PC-3 (cell line): ENCODE data around the gene TMSB4X.
"Not testable (repeated sequence)": the region's sequence is repeated elsewhere in the genome, so short reads cannot be mapped to it uniquely, and the experiment has no call there.

Source experiments
- EZH2 ChIP-seq: fragments of 300-600 bp; sonication (generic); IDR thresholded peaks from one replicate; pipeline ENCODE4 v1.6.1; 2017; ENCODE audit warnings: antibody characterized with exemption, mild to moderate bottlenecking, low read length; ENCODE audit not compliant: unreplicated experiment
- TF ChIP-seq, protein P1 (sequence below): fragments of 300-600 bp; sonication (generic); conservative IDR thresholded peaks from 2 replicates; pipeline ENCODE4 v1.5.1; 2017; ENCODE audit warnings: antibody characterized with exemption, low read depth, mild to moderate bottlenecking, low read length

DNA sequence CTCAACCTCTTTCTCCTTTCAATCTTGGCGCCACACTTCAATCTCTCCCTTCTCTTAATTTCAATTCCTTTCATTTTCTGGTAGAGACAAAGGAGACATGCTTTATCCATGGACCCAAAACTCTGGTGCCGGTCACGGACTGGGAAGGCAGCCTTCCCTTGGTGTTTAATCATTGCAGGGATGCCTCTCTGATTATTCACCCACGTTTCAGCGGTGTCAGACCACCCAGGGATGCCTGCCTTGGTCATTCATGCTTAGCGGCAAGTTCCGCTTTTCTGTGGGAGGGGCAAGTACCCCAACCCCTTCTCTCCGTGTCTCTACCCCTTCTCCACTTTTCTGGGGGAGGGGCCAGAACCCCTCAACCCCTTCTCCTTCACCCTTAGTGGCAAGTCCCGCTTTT, 34.4 kb upstream of the TMSB4X start:
- TF ChIP-seq, protein P1, sequence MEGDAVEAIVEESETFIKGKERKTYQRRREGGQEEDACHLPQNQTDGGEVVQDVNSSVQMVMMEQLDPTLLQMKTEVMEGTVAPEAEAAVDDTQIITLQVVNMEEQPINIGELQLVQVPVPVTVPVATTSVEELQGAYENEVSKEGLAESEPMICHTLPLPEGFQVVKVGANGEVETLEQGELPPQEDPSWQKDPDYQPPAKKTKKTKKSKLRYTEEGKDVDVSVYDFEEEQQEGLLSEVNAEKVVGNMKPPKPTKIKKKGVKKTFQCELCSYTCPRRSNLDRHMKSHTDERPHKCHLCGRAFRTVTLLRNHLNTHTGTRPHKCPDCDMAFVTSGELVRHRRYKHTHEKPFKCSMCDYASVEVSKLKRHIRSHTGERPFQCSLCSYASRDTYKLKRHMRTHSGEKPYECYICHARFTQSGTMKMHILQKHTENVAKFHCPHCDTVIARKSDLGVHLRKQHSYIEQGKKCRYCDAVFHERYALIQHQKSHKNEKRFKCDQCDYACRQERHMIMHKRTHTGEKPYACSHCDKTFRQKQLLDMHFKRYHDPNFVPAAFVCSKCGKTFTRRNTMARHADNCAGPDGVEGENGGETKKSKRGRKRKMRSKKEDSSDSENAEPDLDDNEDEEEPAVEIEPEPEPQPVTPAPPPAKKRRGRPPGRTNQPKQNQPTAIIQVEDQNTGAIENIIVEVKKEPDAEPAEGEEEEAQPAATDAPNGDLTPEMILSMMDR: not testable (repeated sequence)
- TF ChIP-seq EZH2: not testable (repeated sequence)
